ENCODE measurements around the gene CDKN1B. TPM values are rescaled to one million over a fixed set of nuclear protein-coding genes. Genes with fewer than 3 reads are reported as not detected.

CDKN1B gene
- total and polyA plus RNA-seq, 2 of the 13 experiments (the other 11 are each of a cell fraction or from before 2014, with no cell fraction given): 20.1 to 37.2 TPM

- TF ChIP-seq NR2F1 (CRISPR knock-in tag; IDR thresholded peaks at IDR 0.05): no peak
- no peak for TF ChIP-seq PAX8 (CRISPR knock-in tag; IDR thresholded peaks at IDR 0.05; ENCODE audit: borderline replicate concordance)
- TF ChIP-seq MTF1 (CRISPR knock-in tag; IDR thresholded peaks at IDR 0.05): no peak
- TF ChIP-seq ZHX2 (IDR thresholded peaks at IDR 0.05; ENCODE audit: low read depth): 0 out of 2 replicates have a peak, but pooled peaks have one; percentile 34
- TF ChIP-seq ZHX2 (CRISPR knock-in tag; IDR thresholded peaks at IDR 0.05; ENCODE audit: borderline replicate concordance): no peak
- TF ChIP-seq NFE2L1 (CRISPR knock-in tag; IDR thresholded peaks at IDR 0.05; ENCODE audit: borderline replicate concordance): no peak
- TF ChIP-seq CBX5 (CRISPR knock-in tag; IDR thresholded peaks at IDR 0.05; ENCODE audit: borderline replicate concordance): no peak
- no peak for TF ChIP-seq ZNF562 (CRISPR knock-in tag; IDR thresholded peaks at IDR 0.05; ENCODE audit: borderline replicate concordance)
- TF ChIP-seq MATR3 (CRISPR knock-in tag; IDR thresholded peaks at IDR 0.05): no peak
- TF ChIP-seq PPARG (CRISPR knock-in tag; conservative IDR thresholded peaks at IDR 0.05): no peak
- TF ChIP-seq THAP9 (CRISPR knock-in tag; IDR thresholded peaks at IDR 0.05; ENCODE audit: borderline replicate concordance): no peak
- no peak for TF ChIP-seq SMAD9 (CRISPR knock-in tag; IDR thresholded peaks at IDR 0.05)
- peak; percentile 22 for TF ChIP-seq TEAD3 (CRISPR knock-in tag; optimal IDR thresholded peaks at IDR 0.05; ENCODE audit: borderline replicate concordance)
- TF ChIP-seq HIVEP1 (CRISPR knock-in tag; IDR thresholded peaks at IDR 0.05): no peak; the same call in 1 of the 2 replicates
- TF ChIP-seq GATA4 (IDR thresholded peaks at IDR 0.05; ENCODE audit: borderline replicate concordance, low read depth): no peak
- no peak for TF ChIP-seq BCLAF1 (IDR thresholded peaks at IDR 0.05)
- 0 out of 2 replicates have a peak, but pooled peaks have one; percentile 21 for TF ChIP-seq REPIN1 (CRISPR knock-in tag; IDR thresholded peaks at IDR 0.05; ENCODE audit: borderline replicate concordance, low read depth)
Measured at GRCh38 chr12:12696562-12697383, 20.4 kb upstream of the CDKN1B start (continued).
